GM21723 (cell line): ENCODE results near the gene IQGAP1.
A peak's percentile ranks its signal among the peaks of the same experiment; 100 is the strongest.
"Not testable (repeated sequence)": the region's sequence is repeated elsewhere in the genome, so short reads cannot be mapped to it uniquely, and the experiment has no call there.

ENCODE experiments used
- ATAC-seq: cut with Tn5 transposase; IDR thresholded peaks from one replicate; pipeline ENCODE4 v1.9.1; 2021; ENCODE audit warnings: mild to moderate bottlenecking, moderate library complexity; ENCODE audit not compliant: unreplicated experiment

The IQGAP1 gene

GRCh38 chr15:90407871-90408317, 19.9 kb downstream of the IQGAP1 start:
- no peak for ATAC-seq

GRCh38 chr15:90408657-90409056, 20.6 kb downstream of the IQGAP1 start:
- ATAC-seq, result no peak

- not testable (repeated sequence) for ATAC-seq
Measured at GRCh38 chr15:90409587-90409986, 21.5 kb downstream of the IQGAP1 start.

- ATAC-seq, result not testable (repeated sequence)
Measured at GRCh38 chr15:90410316-90410715, 22.3 kb downstream of the IQGAP1 start.

GRCh38 chr15:90411176-90411575, 23.1 kb downstream of the IQGAP1 start:
- ATAC-seq, result no peak

- ATAC-seq, result peak; percentile 95
Measured at GRCh38 chr15:90412356-90413194, 24.5 kb downstream of the IQGAP1 start.

GRCh38 chr15:90413411-90414379, 25.7 kb downstream of the IQGAP1 start:
- ATAC-seq, result no peak

GRCh38 chr15:90414408-90415028, 26.5 kb downstream of the IQGAP1 start:
- ATAC-seq, result no peak

- not testable (repeated sequence) for ATAC-seq
Measured at GRCh38 chr15:90416052-90416451, 28.0 kb downstream of the IQGAP1 start.

GRCh38 chr15:90418627-90419026, 30.6 kb downstream of the IQGAP1 start:
- ATAC-seq, result no peak

- no peak for ATAC-seq
Measured at GRCh38 chr15:90419206-90419605, 31.2 kb downstream of the IQGAP1 start.

- peak; percentile 53 for ATAC-seq
Measured at GRCh38 chr15:90419738-90420406, 31.8 kb downstream of the IQGAP1 start.

GRCh38 chr15:90420451-90420850, 32.4 kb downstream of the IQGAP1 start:
- ATAC-seq, result no peak

GRCh38 chr15:90421527-90421926, 33.5 kb downstream of the IQGAP1 start:
- ATAC-seq, result no peak

- no peak for ATAC-seq
Measured at GRCh38 chr15:90422043-90422442, 34.0 kb downstream of the IQGAP1 start.

GRCh38 chr15:90422936-90423335, 34.9 kb downstream of the IQGAP1 start:
- no peak for ATAC-seq

- no peak for ATAC-seq
Measured at GRCh38 chr15:90423801-90424319, 35.8 kb downstream of the IQGAP1 start.

GRCh38 chr15:90425726-90426346, 37.8 kb downstream of the IQGAP1 start:
- no peak for ATAC-seq

GRCh38 chr15:90427185-90427584, 39.1 kb downstream of the IQGAP1 start:
- ATAC-seq, result no peak

- ATAC-seq, result no peak
Measured at GRCh38 chr15:90432253-90432652, 44.2 kb downstream of the IQGAP1 start.
